ENCODE data around the gene CHRNG. TPM values are rescaled to one million over a fixed set of nuclear protein-coding genes. Genes with fewer than 3 reads are reported as not detected.

CHRNG gene
- total and polyA plus RNA-seq, 2 experiments from 2014 or later: not detected

- DNase-seq (ENCODE audit: low spot score): no peak
- no peaks in the 10 kb centered on the region for H3K36me3 ChIP-seq (replicated peaks; ENCODE audit: insufficient read depth, low read depth)
- H3K9me2 ChIP-seq (replicated peaks; ENCODE audit: insufficient read depth): no peaks in the 10 kb centered on the region
- no peak overlapping the region for H2AFZ ChIP-seq
- no peaks in the 10 kb centered on the region for H3K4me1 ChIP-seq (ENCODE audit: insufficient read depth)
- no peak overlapping the region for H3K4me2 ChIP-seq
- no peaks in the 10 kb centered on the region for H3K27me3 ChIP-seq
- 40% methylated on average over 1 of the region's 4 CpGs for WGBS (ENCODE audit: low lambda C conversion rate, missing lambda C conversion rate)
- no peaks in the 10 kb centered on the region for H4K20me1 ChIP-seq (ENCODE audit: insufficient read depth, poor library complexity, severe bottlenecking)
- no peaks in the 10 kb centered on the region for H3K9me3 ChIP-seq (ENCODE audit: low read depth)
- no peak overlapping the region for H3K27ac ChIP-seq
- no peak overlapping the region for H3K4me3 ChIP-seq
- H3K79me2 ChIP-seq: no peaks in the 10 kb centered on the region
- TF ChIP-seq EZH2 (IDR thresholded peaks at IDR 0.05; ENCODE audit: borderline replicate concordance) (no peak), CTCF (IDR thresholded peaks at IDR 0.05; ENCODE audit: poor library complexity) (no peak), EZH2phosphoT487 (IDR thresholded peaks at IDR 0.05; ENCODE audit: low read depth, severe bottlenecking, unreplicated experiment) (no peak)
Measured at GRCh38 chr2:232538671-232539070, 821 bp upstream of the CHRNG start.

DNA sequence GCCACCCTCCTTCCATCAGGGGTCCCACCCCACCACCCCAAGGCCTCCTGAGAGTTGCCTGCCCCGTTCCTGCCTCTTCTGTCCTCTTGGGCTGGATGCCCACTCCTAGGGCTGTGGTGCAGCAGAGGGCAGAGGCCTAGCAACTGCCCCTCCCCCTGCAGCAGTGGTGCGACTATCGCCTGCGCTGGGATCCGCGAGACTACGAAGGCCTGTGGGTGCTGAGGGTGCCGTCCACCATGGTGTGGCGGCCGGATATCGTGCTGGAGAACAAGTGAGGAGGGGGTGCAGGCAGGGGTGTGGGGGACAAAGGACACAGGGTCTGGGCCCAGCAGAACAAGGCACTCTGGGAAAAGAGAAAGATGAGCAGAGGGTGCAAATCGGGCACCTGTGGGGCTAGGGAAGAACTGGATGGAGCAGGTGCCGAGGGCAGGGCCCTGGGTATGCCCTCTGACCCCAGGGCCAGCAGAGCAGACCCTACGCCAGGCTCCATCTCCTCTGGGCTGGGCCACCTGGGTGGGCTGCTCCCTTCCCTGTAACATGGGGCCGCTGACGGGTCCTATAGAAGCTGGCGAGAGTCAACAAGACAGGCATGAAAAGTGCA, 1.0 kb downstream of the CHRNG start:
- Histone ChIP-seq H4K20me1 (ENCODE audit: insufficient read depth, poor library complexity, severe bottlenecking) (no peaks in the 10 kb centered on the region), H3K9me2 (replicated peaks; ENCODE audit: insufficient read depth) (no peaks in the 10 kb centered on the region), H3K36me3 (replicated peaks; ENCODE audit: insufficient read depth, low read depth) (no peaks in the 10 kb centered on the region), H3K79me2 (no peaks in the 10 kb centered on the region), H2AFZ (no peak overlapping the region), H3K27ac (no peak overlapping the region), H3K4me3 (no peak overlapping the region), H3K9me3 (ENCODE audit: low read depth) (no peaks in the 10 kb centered on the region), H3K27me3 (no peaks in the 10 kb centered on the region), H3K4me2 (no peak overlapping the region), H3K4me1 (ENCODE audit: insufficient read depth) (no peaks in the 10 kb centered on the region)
- DNase-seq (ENCODE audit: low spot score): no peak
- 94% methylated on average over 17 of the region's 17 CpGs for WGBS (ENCODE audit: low lambda C conversion rate, missing lambda C conversion rate)
- TF ChIP-seq CTCF (IDR thresholded peaks at IDR 0.05; ENCODE audit: poor library complexity): no peak
- no peak for TF ChIP-seq EZH2phosphoT487 (IDR thresholded peaks at IDR 0.05; ENCODE audit: low read depth, severe bottlenecking, unreplicated experiment)
- no peak for TF ChIP-seq EZH2 (IDR thresholded peaks at IDR 0.05; ENCODE audit: borderline replicate concordance)

DNA sequence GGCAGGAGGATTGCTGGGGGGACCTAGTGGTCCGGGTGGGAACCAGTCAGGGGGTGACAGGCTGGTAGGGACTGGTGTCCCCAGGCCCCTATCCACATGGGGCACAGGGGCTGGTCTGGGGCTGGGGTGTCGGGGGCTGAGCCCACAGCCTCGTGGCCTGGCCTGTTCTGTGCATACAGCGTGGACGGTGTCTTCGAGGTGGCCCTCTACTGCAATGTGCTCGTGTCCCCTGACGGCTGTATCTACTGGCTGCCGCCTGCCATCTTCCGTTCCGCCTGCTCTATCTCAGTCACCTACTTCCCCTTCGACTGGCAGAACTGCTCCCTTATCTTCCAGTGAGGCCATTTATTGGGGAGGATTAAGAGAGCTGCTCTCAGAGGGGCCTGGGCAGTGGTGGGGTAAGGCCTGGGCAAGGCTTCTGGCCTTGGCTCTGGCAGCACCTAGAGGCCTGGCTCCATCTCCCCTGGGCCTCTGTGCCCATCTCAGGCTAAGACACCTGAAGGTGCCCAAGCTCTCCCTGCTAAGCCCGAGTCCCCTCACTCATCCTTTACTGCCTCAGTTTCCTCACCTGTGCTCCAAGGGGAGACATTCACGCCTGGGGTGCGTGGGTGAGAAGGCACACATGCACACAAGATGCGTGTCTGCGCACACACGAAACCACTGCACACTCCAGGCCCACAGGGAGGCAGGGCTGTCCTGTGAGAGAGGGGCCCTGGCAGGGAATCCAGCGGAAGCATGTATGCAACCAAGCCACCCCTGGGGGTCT, 1.9 kb downstream of the CHRNG start:
- peak; percentile 11 for DNase-seq (ENCODE audit: low spot score)
- 76% methylated on average over 15 of the region's 19 CpGs for WGBS (ENCODE audit: low lambda C conversion rate, missing lambda C conversion rate)
- Histone ChIP-seq H3K4me3 (no peak overlapping the region), H4K20me1 (ENCODE audit: insufficient read depth, poor library complexity, severe bottlenecking) (no peaks in the 10 kb centered on the region), H3K4me1 (ENCODE audit: insufficient read depth) (no peaks in the 10 kb centered on the region), H3K27me3 (no peaks in the 10 kb centered on the region), H2AFZ (no peak overlapping the region), H3K9me3 (ENCODE audit: low read depth) (no peaks in the 10 kb centered on the region), H3K36me3 (replicated peaks; ENCODE audit: insufficient read depth, low read depth) (no peaks in the 10 kb centered on the region), H3K27ac (no peak overlapping the region), H3K4me2 (no peak overlapping the region), H3K9me2 (replicated peaks; ENCODE audit: insufficient read depth) (no peaks in the 10 kb centered on the region), H3K79me2 (peaks cover 1% of the 10 kb centered on the region)
- TF ChIP-seq EZH2 (IDR thresholded peaks at IDR 0.05; ENCODE audit: borderline replicate concordance) (no peak), CTCF (IDR thresholded peaks at IDR 0.05; ENCODE audit: poor library complexity) (no peak), EZH2phosphoT487 (IDR thresholded peaks at IDR 0.05; ENCODE audit: low read depth, severe bottlenecking, unreplicated experiment) (no peak)

Data from hepatocyte (in vitro differentiated cells).